ENCODE measurements around the gene ABLIM2. TPM values are rescaled to one million over a fixed set of nuclear protein-coding genes. Genes with fewer than 3 reads are reported as not detected.

The ABLIM2 gene
- total RNA-seq, 1 experiment from 2014 or later: 2.7 TPM

- Histone ChIP-seq H3K36me3 (ENCODE audit: insufficient read depth, low read length, poor library complexity, severe bottlenecking) (no peaks in the 10 kb centered on the region), H3K27ac (ENCODE audit: low read depth, low read length, poor library complexity, severe bottlenecking) (no peak overlapping the region), H3K4me3 (ENCODE audit: low read depth, low read length, poor library complexity, severe bottlenecking) (no peak overlapping the region), H3K9me3 (ENCODE audit: low read depth, low read length, poor library complexity, severe bottlenecking) (no peaks in the 10 kb centered on the region), H3K4me1 (ENCODE audit: insufficient read depth, low read length, poor library complexity, severe bottlenecking) (no peaks in the 10 kb centered on the region), H3K27me3 (replicated peaks; ENCODE audit: insufficient read depth, low read depth, low read length, poor library complexity) (no peaks in the 10 kb centered on the region)
- ChIA-PET POLR2A (ENCODE audit: low non-redundant PET) (interaction anchor here (0.6 kb wide), 1 partner anchor 61 kb away, joined by 3 read pairs; no protein-coding TSS in a partner anchor), CTCF (no interaction called here)
- DNase-seq (ENCODE audit: low spot score): no peak
- intact Hi-C loops (cut with micrococcal nuclease; ENCODE audit: unreplicated experiment): no loop called here
- BruUV-seq (replicated peaks): no TSS peak
- no peak for TF ChIP-seq CTCF (conservative IDR thresholded peaks at IDR 0.05; ENCODE audit: low read depth, low read length)
- TF ChIP-seq EZH2 (IDR thresholded peaks at IDR 0.05; ENCODE audit: borderline replicate concordance, low read depth, low read length, poor library complexity, severe bottlenecking): no peak
Observed at GRCh38 chr4:8125526-8126056, 33.0 kb downstream of the ABLIM2 start.

GRCh38 chr4:8123870-8124269, 34.7 kb downstream of the ABLIM2 start:
- H3K4me3 ChIP-seq (ENCODE audit: low read depth, low read length, poor library complexity, severe bottlenecking): no peak overlapping the region
- no peak overlapping the region for H3K27ac ChIP-seq (ENCODE audit: low read depth, low read length, poor library complexity, severe bottlenecking)
- POLR2A ChIA-PET (ENCODE audit: low non-redundant PET): no interaction called here
- no peaks in the 10 kb centered on the region for H3K4me1 ChIP-seq (ENCODE audit: insufficient read depth, low read length, poor library complexity, severe bottlenecking)
- no peak for DNase-seq (ENCODE audit: low spot score)
- intact Hi-C loops (cut with micrococcal nuclease; ENCODE audit: unreplicated experiment): no loop called here
- no peaks in the 10 kb centered on the region for H3K27me3 ChIP-seq (replicated peaks; ENCODE audit: insufficient read depth, low read depth, low read length, poor library complexity)
- CTCF ChIA-PET: no interaction called here
- H3K9me3 ChIP-seq (ENCODE audit: low read depth, low read length, poor library complexity, severe bottlenecking): no peaks in the 10 kb centered on the region
- no peaks in the 10 kb centered on the region for H3K36me3 ChIP-seq (ENCODE audit: insufficient read depth, low read length, poor library complexity, severe bottlenecking)
- BruUV-seq (replicated peaks): no TSS peak
- TF ChIP-seq CTCF (conservative IDR thresholded peaks at IDR 0.05; ENCODE audit: low read depth, low read length): no peak
- TF ChIP-seq EZH2 (IDR thresholded peaks at IDR 0.05; ENCODE audit: borderline replicate concordance, low read depth, low read length, poor library complexity, severe bottlenecking): no peak

GRCh38 chr4:8123389-8123788, 35.2 kb downstream of the ABLIM2 start:
- H3K4me1 ChIP-seq (ENCODE audit: insufficient read depth, low read length, poor library complexity, severe bottlenecking): no peaks in the 10 kb centered on the region
- no peak for TF ChIP-seq CTCF (conservative IDR thresholded peaks at IDR 0.05; ENCODE audit: low read depth, low read length)
- no peak for TF ChIP-seq EZH2 (IDR thresholded peaks at IDR 0.05; ENCODE audit: borderline replicate concordance, low read depth, low read length, poor library complexity, severe bottlenecking)
- no peak for DNase-seq (ENCODE audit: low spot score)
- CTCF ChIA-PET: no interaction called here
- POLR2A ChIA-PET (ENCODE audit: low non-redundant PET): no interaction called here
- no peak overlapping the region for H3K4me3 ChIP-seq (ENCODE audit: low read depth, low read length, poor library complexity, severe bottlenecking)
- H3K36me3 ChIP-seq (ENCODE audit: insufficient read depth, low read length, poor library complexity, severe bottlenecking): no peaks in the 10 kb centered on the region
- no peak overlapping the region for H3K27ac ChIP-seq (ENCODE audit: low read depth, low read length, poor library complexity, severe bottlenecking)
- H3K9me3 ChIP-seq (ENCODE audit: low read depth, low read length, poor library complexity, severe bottlenecking): no peaks in the 10 kb centered on the region
- BruUV-seq (replicated peaks): no TSS peak
- no peaks in the 10 kb centered on the region for H3K27me3 ChIP-seq (replicated peaks; ENCODE audit: insufficient read depth, low read depth, low read length, poor library complexity)
- intact Hi-C loops (cut with micrococcal nuclease; ENCODE audit: unreplicated experiment): no loop called here
